Measurements from ENCODE around the gene TXNDC11. TPM values are rescaled to one million over a fixed set of nuclear protein-coding genes. Genes with fewer than 3 reads are reported as not detected.

Gene TXNDC11
- total RNA-seq, 2 experiments from 2014 or later, result 111 to 112 TPM

DNA sequence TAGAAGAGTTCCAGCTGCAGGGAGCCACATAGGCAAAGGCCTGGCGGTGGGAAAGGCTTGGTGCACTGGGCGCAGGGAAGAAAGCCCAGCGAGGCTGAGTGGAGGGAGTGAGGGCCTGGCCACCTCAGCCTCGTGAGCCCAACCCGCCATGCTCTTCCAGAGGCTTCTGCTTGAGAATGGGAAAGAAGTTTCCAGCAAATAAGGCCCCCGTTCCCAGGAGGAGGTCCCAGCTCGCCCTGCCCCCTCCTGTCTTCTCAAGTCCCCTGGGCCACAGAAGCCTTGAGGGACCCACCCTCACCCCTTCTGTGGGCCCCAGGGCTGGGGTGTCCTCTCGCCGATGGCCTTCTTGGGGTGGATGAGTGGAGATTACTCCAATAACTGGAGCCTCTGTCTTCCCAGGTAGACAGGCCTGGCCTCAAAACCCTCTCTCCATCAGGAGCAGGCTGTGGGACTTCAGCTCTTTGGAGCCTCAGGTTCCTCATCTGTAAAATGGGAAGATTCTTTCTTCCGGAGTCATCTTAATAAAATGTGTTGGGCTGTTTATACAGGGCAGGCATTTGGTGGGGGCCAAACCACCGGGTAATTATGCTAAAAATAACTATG lies 75.3 kb downstream of the TXNDC11 start:
- H3K36me3 Mint-ChIP-seq (ENCODE audit: low read depth), result peaks cover 17% of the 10 kb centered on the region
- Histone ChIP-seq H3K27ac (ENCODE audit: low read depth in 1 of 2, low read length in 2 of 2) (peak overlapping the region in 1 of 2 donors; percentile 34), H3K4me1 (ENCODE audit: insufficient read depth, low read length) (peaks cover 87% of the 10 kb centered on the region), H3K4me3 (ENCODE audit: low read length) (peak overlapping the region; percentile 62), H3K27me3 (ENCODE audit: control insufficient read depth in 1 of 2, insufficient read depth in 2 of 2, low read length in 2 of 2) (no peaks in the 10 kb centered on the region), H3K9me3 (ENCODE audit: control insufficient read depth in 1 of 2, insufficient read depth in 1 of 2, low read length in 2 of 2) (no peaks in the 10 kb centered on the region), H3K36me3 (ENCODE audit: insufficient read depth, low read length) (no peaks in the 10 kb centered on the region)
- H3K4me3 Mint-ChIP-seq, result peak overlapping the region; percentile 91
- TF ChIP-seq CTCF (IDR thresholded peaks at IDR 0.05), result no peak
- ATAC-seq (ENCODE audit: poor library complexity) (no peak), DNase-seq (peak in 1 of 14 experiments; percentile 30)
- intact Hi-C loops (cut with DNase I, micrococcal nuclease), result loop anchor here in 1 of 2 experiments (5.0 kb wide), 3 partner anchors 75 to 310 kb away; partner anchors contain the start of genes SNX29, TXNDC11 and ZC3H7A
- no peaks in the 10 kb centered on the region for H3K9me3 Mint-ChIP-seq
- peaks cover 66% of the 10 kb centered on the region for H3K4me1 Mint-ChIP-seq (ENCODE audit: low read depth)
- ChIA-PET POLR2A (interaction anchor here (1.5 to 3.0 kb wide), 2 partner anchors 45 to 75 kb away, joined by 7 to 18 read pairs; partner anchors contain the start of gene TXNDC11), CTCF (interaction anchor here (1.9 kb wide), 1 partner anchor 135 kb away, joined by 5 read pairs; no protein-coding TSS in a partner anchor)
- H3K27ac Mint-ChIP-seq, result peak overlapping the region; percentile 89
- H3K27me3 Mint-ChIP-seq, result no peaks in the 10 kb centered on the region

DNA sequence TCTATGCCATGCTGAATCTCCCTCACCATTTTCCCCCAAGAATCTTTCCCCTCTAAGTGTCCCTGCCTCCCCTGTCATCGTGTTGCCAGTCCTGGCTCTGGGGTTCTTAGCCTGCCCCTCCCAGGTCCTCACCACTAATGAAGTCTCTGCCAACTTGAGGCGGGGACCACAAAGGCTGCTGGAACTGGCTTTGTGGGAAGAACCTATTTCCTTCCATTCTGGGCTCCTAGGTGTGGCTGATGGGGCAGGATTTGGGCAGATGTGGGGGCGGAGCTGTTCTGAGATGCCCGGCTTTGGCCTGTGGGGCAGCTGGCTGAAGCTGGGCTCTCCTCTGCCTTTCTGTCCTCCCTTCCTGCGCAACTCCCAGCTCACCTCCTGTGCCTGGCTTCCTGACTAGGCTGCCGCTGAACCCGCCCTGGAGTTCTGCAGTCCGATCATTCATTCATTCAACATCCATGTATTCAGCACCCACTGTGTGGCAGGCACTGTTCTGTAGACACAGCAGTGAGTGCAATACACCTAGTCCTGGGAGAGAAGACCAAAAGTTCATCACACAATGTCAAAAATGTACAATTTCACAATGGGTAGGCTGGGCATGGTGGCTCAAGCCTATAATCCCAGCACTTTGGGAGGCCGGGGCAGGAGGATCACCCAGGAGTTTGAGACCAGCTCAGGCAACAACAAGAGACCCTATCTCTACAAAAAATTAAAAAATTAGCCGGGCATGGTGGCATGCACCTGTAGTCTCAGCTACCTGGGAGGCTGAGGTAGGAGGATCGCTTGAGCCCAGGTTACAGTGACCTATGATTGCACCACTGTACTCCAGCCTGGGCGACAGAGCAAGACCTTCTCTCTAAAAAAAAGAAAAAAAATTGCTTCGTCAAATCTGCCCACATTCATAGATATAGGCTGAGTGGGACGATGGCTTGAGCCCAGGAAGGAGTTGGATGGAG lies 76.3 kb downstream of the TXNDC11 start:
- intact Hi-C loops (cut with DNase I, micrococcal nuclease), result loop anchor here in 1 of 2 experiments (5.0 kb wide), 3 partner anchors 76 to 311 kb away; partner anchors contain the start of genes SNX29, TXNDC11 and ZC3H7A
- ChIA-PET CTCF (interaction anchor here (0.6 to 1.9 kb wide), 2 partner anchors 24 to 134 kb away, joined by 3 to 5 read pairs; no protein-coding TSS in a partner anchor), POLR2A (interaction anchor here (0.6 to 3.0 kb wide), 6 partner anchors 7 to 414 kb away, joined by 3 to 18 read pairs (median 5); partner anchors contain the start of gene TXNDC11)
- Histone ChIP-seq H3K4me3 (ENCODE audit: low read length) (no peak overlapping the region), H3K36me3 (ENCODE audit: insufficient read depth, low read length) (no peaks in the 10 kb centered on the region), H3K4me1 (ENCODE audit: insufficient read depth, low read length) (peaks cover 78% of the 10 kb centered on the region), H3K27me3 (ENCODE audit: control insufficient read depth in 1 of 2, insufficient read depth in 2 of 2, low read length in 2 of 2) (no peaks in the 10 kb centered on the region), H3K9me3 (ENCODE audit: control insufficient read depth in 1 of 2, insufficient read depth in 1 of 2, low read length in 2 of 2) (no peaks in the 10 kb centered on the region), H3K27ac (ENCODE audit: low read depth in 1 of 2, low read length in 2 of 2) (no peak overlapping the region)
- Mint-ChIP-seq H3K4me1 (ENCODE audit: low read depth) (peaks cover 56% of the 10 kb centered on the region), H3K27ac (peak overlapping the region; percentile 89), H3K9me3 (no peaks in the 10 kb centered on the region), H3K27me3 (no peaks in the 10 kb centered on the region), H3K36me3 (ENCODE audit: low read depth) (peaks cover 12% of the 10 kb centered on the region), H3K4me3 (peak overlapping the region; percentile 91)
- ATAC-seq (ENCODE audit: poor library complexity), result no peak
- no peak for DNase-seq
- no peak for TF ChIP-seq CTCF (IDR thresholded peaks at IDR 0.05)

GRCh38 chr16:11665071-11665491 lies 77.6 kb downstream of the TXNDC11 start:
- no peaks in the 10 kb centered on the region for H3K27me3 Mint-ChIP-seq

More at GRCh38 chr16:11665071-11665491, 77.6 kb downstream of the TXNDC11 start:
- H3K27ac ChIP-seq (ENCODE audit: low read depth in 1 of 2, low read length in 2 of 2), result peak overlapping the region; percentile 55 to 57
- H3K4me3 ChIP-seq (ENCODE audit: low read length), result peak overlapping the region; percentile 41
- H3K36me3 ChIP-seq (ENCODE audit: insufficient read depth, low read length), result no peaks in the 10 kb centered on the region
- no peaks in the 10 kb centered on the region for H3K9me3 ChIP-seq (ENCODE audit: control insufficient read depth in 1 of 2, insufficient read depth in 1 of 2, low read length in 2 of 2)
- peaks cover 6% of the 10 kb centered on the region for H3K36me3 Mint-ChIP-seq (ENCODE audit: low read depth)
- H3K9me3 Mint-ChIP-seq, result no peaks in the 10 kb centered on the region
- H3K27me3 ChIP-seq (ENCODE audit: control insufficient read depth in 1 of 2, insufficient read depth in 2 of 2, low read length in 2 of 2), result no peaks in the 10 kb centered on the region
- POLR2A ChIA-PET, result interaction anchor here (0.6 to 1.9 kb wide), 4 partner anchors 8 to 77 kb away, joined by 3 to 16 read pairs (median 3); no protein-coding TSS in a partner anchor
- intact Hi-C loops (cut with DNase I, micrococcal nuclease), result loop anchor here in 1 of 2 experiments (5.0 kb wide), 3 partner anchors 77 to 312 kb away; partner anchors contain the start of genes SNX29, TXNDC11 and ZC3H7A
- peak overlapping the region; percentile 89 for H3K27ac Mint-ChIP-seq
- H3K4me3 Mint-ChIP-seq, result peak overlapping the region; percentile 83
- peaks cover 65% of the 10 kb centered on the region for H3K4me1 ChIP-seq (ENCODE audit: insufficient read depth, low read length)
- DNase-seq (peak in 11 of 14 experiments; percentile 30 to 77 (median 57)), ATAC-seq (ENCODE audit: poor library complexity) (no peak)
- peaks cover 43% of the 10 kb centered on the region for H3K4me1 Mint-ChIP-seq (ENCODE audit: low read depth)
- TF ChIP-seq CTCF (IDR thresholded peaks at IDR 0.05), result no peak
- CTCF ChIA-PET, result interaction anchor here (1.9 kb wide), 1 partner anchor 133 kb away, joined by 5 read pairs; no protein-coding TSS in a partner anchor
